Measurements from ENCODE around the gene URGCP. TPM values are rescaled to one million over a fixed set of nuclear protein-coding genes. Genes with fewer than 3 reads are reported as not detected.

The URGCP gene
- total RNA-seq, 1 donor from 2014 or later, result 21.1 TPM

GRCh38 chr7:43855176-43855575, 51.2 kb downstream of the URGCP start:
- intact Hi-C loops (cut with DNase I), result no loop called here
- Histone ChIP-seq H3K27me3 (no peaks in the 10 kb centered on the region), H3K4me1 (no peaks in the 10 kb centered on the region), H3K9me3 (no peaks in the 10 kb centered on the region), H3K36me3 (no peaks in the 10 kb centered on the region), H3K4me3 (no peak overlapping the region), H3K27ac (no peak overlapping the region)
- DNase-seq (ENCODE audit: extremely low spot score in 2 of 2), result no peak
- TF ChIP-seq CTCF (IDR thresholded peaks at IDR 0.05) (no peak), POLR2AphosphoS5 (IDR thresholded peaks at IDR 0.05; ENCODE audit: insufficient read depth in 1 of 2, low read depth in 1 of 2) (no peak), POLR2A (IDR thresholded peaks at IDR 0.05) (no peak)

GRCh38 chr7:43851805-43852204, 54.6 kb downstream of the URGCP start:
- H3K27ac ChIP-seq, result no peak overlapping the region
- H3K27me3 ChIP-seq, result no peaks in the 10 kb centered on the region
- no peaks in the 10 kb centered on the region for H3K9me3 ChIP-seq
- no peak overlapping the region for H3K4me3 ChIP-seq
- TF ChIP-seq POLR2AphosphoS5 (IDR thresholded peaks at IDR 0.05; ENCODE audit: insufficient read depth in 1 of 2, low read depth in 1 of 2) (no peak), POLR2A (IDR thresholded peaks at IDR 0.05) (no peak), CTCF (IDR thresholded peaks at IDR 0.05) (no peak)
- no peaks in the 10 kb centered on the region for H3K4me1 ChIP-seq
- intact Hi-C loops (cut with DNase I), result no loop called here
- no peak for DNase-seq (ENCODE audit: extremely low spot score in 2 of 2)
- no peaks in the 10 kb centered on the region for H3K36me3 ChIP-seq

DNA sequence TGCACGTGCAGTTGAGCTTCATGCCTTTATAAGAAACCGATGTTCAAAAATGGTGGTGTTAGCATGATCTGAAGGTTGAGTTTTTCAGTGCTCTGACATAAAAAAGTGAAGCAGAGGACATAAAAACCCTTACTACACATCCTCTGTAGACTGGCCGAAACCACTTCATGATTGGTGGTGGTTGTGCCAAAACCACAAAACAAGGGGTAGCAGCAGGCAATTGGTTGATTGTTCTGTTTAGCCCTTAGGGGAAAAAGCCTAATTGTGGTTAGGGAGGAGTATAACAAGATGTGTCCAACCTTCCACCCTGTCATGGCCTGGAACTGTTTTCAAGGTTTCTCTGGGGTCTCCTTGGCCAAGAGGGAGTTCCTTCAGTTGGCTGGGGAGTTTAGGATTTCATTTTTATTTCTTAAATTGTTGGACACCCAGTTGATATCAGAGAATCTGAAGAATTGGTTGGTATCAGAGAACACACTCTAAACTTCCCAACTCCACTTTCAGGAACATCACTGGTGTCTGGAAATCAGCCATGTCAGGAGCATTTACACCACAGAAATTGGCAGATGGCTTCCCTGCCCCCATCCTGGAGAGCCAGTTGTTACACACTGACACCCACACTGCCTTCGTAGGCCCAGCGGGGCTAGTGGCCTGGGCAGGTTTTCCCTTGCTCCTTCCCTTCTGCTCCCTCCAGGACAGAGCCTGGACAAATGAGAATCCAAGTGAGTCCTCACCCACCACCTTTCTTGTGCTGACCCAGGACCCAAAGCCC, 55.9 kb downstream of the URGCP start:
- intact Hi-C loops (cut with DNase I), result no loop called here
- no peak for TF ChIP-seq CTCF (IDR thresholded peaks at IDR 0.05)
- no peak for TF ChIP-seq POLR2A (IDR thresholded peaks at IDR 0.05)
- TF ChIP-seq POLR2AphosphoS5 (IDR thresholded peaks at IDR 0.05; ENCODE audit: insufficient read depth in 1 of 2, low read depth in 1 of 2), result no peak
- no peak for DNase-seq (ENCODE audit: extremely low spot score in 2 of 2)
- Histone ChIP-seq H3K27me3 (no peaks in the 10 kb centered on the region), H3K4me3 (no peak overlapping the region), H3K4me1 (no peaks in the 10 kb centered on the region), H3K36me3 (no peaks in the 10 kb centered on the region), H3K27ac (no peak overlapping the region), H3K9me3 (no peaks in the 10 kb centered on the region)

DNA sequence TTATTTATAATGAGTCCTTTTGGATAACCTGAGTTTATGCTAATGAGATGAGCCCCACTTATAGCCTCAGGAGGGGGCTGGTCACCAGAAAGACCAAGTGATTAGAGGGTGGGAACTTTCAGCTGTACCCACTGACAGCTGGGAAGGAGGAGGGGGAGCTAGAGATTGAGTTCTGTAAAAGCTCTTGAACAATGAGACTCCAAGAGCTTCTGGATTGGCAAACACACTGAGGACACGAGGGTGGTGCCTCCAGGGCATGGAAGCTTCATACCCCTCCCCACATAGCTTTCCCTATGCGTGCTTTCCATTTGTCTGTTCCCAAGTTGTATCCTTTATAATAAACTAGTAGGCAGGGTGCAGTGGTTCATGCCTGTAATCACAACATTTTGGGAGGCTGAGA, 57.3 kb downstream of the URGCP start:
- H3K9me3 ChIP-seq, result no peaks in the 10 kb centered on the region
- H3K36me3 ChIP-seq, result no peaks in the 10 kb centered on the region
- no peak overlapping the region for H3K27ac ChIP-seq
- no peak for DNase-seq (ENCODE audit: extremely low spot score in 2 of 2)
- no peak for TF ChIP-seq CTCF (IDR thresholded peaks at IDR 0.05)
- TF ChIP-seq POLR2AphosphoS5 (IDR thresholded peaks at IDR 0.05; ENCODE audit: insufficient read depth in 1 of 2, low read depth in 1 of 2), result no peak
- TF ChIP-seq POLR2A (IDR thresholded peaks at IDR 0.05), result no peak
- H3K27me3 ChIP-seq, result no peaks in the 10 kb centered on the region
- intact Hi-C loops (cut with DNase I), result no loop called here
- no peak overlapping the region for H3K4me3 ChIP-seq
- H3K4me1 ChIP-seq, result no peaks in the 10 kb centered on the region

DNA sequence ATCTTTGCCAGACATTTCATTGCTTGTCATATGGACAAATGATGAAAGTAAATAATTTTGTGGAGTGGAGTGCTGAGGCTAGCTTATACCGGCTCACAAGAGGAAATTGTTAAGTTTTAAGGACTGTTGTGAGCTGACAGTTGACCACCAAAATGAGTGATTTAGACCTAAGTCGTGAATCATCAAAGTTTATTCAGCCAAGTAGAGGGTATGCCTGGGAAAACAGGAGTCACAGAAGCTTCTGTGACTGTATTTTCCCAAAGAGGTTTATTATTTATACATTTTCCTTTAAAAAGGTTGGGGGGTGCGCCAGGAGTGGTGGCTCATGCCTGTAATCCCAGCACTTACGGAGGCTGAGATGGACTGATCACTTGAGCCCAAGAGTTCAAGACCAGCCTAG, 58.9 kb downstream of the URGCP start:
- Histone ChIP-seq H3K4me3 (no peak overlapping the region), H3K27me3 (no peaks in the 10 kb centered on the region), H3K36me3 (no peaks in the 10 kb centered on the region), H3K9me3 (no peaks in the 10 kb centered on the region), H3K4me1 (no peaks in the 10 kb centered on the region), H3K27ac (no peak overlapping the region)
- intact Hi-C loops (cut with DNase I), result no loop called here
- DNase-seq (ENCODE audit: extremely low spot score in 2 of 2), result no peak
- TF ChIP-seq CTCF (IDR thresholded peaks at IDR 0.05) (no peak), POLR2AphosphoS5 (IDR thresholded peaks at IDR 0.05; ENCODE audit: insufficient read depth in 1 of 2, low read depth in 1 of 2) (no peak), POLR2A (IDR thresholded peaks at IDR 0.05) (no peak)
